GM18517 (cell line): ENCODE results near the gene THSD8.

ENCODE experiments used
- ATAC-seq: cut with Tn5 transposase; IDR thresholded peaks from one replicate; pipeline ENCODE4 v1.9.1; 2021; ENCODE audit warnings: mild to moderate bottlenecking, moderate library complexity; ENCODE audit not compliant: unreplicated experiment

The THSD8 gene

DNA sequence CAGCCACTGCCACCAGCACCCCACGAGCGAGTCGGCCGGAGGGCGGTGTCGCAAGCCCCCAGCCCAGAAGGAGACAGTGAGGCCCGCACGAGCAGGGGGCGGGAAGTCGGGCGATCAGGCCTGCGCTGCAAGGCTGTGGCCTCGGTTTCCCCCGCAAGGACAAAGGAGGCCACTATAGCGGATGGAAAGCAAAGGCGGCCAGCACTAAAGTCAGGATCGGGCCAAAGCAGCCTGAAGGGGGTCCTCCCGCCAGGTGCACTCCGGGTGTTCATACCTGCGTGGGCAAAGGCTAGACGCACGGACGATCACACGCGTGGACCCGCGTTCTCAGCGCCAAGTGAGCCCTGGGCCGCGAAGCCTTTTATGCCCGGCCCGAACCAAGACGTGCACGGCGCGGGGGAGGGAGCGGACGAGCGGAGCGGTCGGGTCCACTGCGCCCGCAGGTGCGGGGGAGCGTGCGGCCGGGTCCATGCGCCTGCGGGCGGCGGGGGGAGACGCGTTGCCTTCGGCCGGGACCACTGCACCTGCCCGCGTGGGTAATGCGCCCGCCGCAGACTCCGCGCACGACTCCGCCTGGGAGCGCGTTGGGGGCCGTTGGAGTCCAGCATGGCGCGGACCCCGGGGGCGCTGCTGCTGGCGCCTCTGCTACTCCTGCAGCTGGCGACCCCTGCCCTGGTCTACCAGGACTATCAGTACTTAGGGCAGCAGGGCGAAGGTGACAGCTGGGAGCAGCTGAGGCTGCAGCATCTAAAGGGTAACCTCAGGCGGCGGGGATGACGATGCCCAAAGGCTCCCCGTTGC is at the start of gene THSD8, which contains the start of gene PRDX2:
Gene THSD8, plus strand, starts transcription at position 604 of the 801 bp plus-strand sequence. Its CDS starts 3 bp downstream, at position 607.
Gene PRDX2, minus strand, starts transcription at position 335 of the 801 bp plus-strand sequence. CDS start 539 bp downstream, outside the sequence.
- ATAC-seq: no peak

DNA sequence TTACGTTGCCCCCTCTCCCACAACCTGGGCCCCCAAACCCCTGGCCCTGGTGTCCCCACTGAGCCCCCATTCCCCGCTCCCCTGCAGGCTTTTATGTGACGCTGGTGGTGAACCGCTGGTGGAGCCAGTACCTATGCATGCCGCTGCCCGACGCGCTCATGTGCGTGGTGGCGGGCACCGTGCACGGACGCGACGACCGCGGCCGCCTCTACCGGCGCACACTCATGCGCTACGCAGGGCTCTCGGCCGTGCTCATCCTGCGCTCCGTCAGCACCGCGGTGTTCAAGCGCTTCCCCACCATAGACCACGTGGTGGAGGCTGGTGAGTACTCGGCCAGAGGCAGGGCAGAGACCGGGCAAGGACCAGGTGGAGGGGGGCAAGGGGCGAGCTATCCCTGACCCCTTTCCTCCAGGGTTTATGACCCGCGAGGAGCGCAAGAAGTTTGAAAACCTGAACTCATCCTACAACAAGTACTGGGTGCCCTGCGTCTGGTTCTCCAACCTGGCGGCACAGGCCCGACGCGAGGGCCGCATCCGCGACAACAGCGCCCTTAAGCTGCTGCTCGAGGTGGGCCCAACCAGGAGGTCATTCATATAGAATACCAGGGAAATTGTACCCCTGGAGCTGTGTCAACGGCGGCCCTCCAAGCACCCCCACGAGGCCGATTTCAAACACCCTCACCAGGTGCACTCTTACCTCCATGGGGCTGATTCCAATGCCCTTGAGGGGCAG is 47.2 kb upstream of the THSD8 start:
- ATAC-seq: no peak

DNA sequence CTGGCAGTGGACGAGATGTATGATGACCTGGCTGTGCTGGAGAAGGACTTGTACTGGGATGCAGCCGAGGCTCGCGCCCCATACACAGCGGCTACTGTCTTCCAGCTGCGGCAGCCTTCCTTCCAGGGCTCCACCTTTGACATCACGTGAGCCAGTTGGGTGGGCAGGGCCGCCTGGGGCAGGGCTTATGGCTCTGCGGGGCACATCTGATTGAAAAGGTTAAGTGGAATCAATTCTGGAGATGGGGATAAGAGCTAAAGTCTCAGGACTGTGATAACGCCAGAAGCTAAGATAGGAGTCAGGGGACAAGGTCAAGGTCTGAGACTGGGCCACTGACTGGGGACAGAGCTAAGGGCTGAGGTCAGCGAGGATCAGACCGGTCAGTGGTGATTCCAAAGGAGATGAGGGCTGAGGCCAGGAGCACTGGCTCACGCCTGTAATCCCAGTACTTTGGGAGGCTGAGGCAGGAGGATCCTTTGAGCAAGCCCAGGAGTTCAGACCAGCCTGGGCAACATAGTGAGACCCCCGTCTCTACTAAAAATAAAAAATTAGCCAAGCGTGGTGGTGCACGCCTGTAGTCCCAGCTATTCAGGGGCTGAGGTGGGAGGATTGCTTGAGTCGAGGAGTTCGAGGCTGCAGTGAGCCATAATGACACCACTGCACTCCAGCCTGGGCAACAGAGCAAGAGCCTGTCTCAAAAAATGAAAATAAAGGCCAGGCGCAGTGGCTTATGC is 45.6 kb upstream of the THSD8 start:
- ATAC-seq: no peak

DNA sequence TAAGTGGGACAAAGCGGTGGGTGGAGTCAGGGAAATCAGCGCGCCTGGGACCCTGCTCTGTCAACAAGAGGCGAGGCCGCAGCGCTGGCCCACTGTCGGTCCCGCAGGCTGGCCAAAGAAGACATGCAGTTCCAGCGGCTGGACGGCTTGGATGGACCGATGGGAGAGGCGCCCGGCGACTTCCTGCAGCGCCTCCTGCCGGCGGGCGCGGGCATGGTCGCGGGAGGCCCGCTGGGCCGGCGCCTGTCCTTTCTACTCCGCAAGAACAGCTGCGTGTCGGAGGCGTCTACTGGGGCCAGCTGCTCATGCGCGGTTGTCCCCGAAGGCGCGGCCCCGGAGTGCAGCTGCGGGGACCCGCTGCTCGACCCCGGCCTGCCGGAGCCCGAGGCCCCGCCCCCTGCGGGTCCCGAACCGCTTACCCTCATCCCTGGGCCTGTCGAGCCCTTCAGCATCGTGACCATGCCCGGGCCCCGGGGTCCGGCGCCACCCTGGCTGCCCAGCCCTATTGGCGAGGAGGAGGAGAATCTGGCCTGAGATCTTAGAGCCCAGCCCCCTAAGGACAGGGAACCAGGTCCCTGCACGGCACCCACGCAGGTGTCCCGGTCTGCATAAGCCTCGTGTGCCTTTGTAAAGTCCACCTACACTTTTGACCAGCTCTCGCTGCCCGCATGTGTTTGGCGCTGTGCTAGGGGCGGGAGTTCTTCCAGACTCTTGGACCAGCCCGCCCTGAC is 44.2 kb upstream of the THSD8 start:
- no peak for ATAC-seq

DNA sequence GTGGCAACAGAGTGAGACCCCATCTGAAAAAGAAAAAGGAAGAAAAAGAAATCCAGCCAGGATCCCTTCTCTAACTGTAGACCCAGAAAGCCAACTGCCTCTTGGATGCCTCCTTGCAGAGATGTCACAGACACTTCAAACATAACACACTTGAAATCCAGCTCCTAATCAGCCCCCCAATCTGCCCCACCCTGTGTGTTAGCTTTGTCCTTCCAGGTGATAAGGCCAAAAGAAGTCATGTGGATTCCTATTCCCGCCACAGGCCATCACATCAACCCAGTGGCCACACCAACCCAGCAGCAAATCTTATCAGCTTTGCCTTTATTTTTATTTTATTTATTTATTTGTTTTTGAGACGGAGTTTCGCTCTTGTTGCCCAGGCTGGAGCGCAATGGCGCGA is 42.2 kb upstream of the THSD8 start:
- ATAC-seq: no peak

DNA sequence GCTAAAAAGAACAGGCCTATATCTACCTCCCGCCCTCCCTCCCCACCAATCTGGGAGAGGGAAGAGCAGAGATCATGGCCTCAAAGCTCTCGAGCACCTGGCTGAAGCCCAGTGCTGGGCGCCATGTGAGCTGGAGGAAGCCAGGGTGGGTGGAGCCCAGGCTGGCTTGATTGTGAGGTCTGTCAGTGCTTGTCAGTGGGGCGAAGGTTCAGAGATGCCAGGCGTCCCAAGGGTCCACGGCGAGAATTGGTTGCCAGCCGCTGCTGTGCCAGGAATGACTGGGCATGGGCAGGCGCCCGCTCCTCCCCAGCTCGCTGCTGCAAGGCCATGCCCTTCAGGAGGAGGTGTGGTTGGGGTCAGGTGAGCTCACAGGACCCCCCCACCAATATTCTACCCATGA is 38.8 kb upstream of the THSD8 start:
- no peak for ATAC-seq

DNA sequence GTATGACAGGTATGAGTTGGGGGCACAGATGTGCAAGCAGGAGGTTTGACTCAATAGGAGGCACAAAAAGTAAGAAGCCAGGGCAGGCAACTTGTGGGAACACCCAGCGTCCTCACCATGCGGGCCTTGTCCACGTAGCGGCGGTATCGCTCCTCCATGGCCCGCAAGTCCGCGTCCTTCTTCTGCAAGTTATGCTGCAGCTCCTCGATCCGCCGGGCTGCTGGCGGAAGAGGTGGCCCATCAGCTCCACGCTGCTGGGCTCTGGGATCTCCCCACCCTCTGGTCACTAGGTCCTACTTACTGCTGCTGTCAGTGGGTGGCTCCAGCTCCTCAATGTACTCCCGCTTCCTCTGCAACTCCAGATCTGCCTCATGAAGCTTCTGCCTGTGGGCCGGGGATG is 37.2 kb upstream of the THSD8 start:
- ATAC-seq: no peak

DNA sequence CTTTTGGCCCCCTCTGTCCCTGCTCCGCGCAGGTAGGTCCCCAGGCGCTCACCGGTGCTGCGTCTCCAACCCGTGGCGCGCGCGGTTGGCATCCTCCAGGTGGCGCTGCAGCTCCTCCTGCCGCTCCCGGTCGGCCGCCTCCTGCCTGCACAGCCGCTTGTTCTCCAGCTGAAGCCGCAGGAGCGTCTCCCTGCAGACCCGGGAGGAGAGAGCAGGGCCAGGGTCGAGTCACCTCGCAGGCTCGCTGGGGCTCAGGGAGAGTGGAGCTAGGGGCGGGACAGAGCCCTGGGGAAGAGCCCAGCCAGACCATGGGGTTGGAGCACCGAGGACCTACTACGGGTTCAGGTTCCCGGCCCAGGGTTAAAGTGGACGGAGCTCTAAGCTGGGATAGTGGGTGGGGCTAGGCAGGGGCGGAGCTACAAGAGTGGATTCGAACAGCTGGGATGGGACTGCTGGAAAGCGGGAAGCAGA is 35.8 kb upstream of the THSD8 start:
- ATAC-seq: no peak

DNA sequence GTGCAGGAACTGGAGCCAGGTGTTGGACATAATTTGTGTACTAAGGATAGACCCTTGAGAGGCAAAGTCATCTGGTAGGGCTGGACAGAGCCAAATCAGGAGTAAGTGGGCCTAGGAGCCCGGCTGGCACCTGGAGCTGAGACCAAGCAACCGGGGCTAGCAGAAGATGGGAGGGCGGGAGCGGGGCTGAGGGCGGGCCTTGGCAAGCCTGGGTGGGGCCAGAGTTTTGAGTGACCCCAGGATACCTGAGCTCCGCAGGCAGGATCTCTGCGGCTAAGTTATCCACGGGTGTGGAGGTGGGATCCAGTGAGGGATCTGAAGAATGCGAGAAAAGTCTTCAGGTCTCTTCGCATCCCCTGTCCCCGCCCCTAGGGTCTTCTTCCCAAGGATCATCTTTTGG is 34.7 kb upstream of the THSD8 start:
- ATAC-seq: no peak

DNA sequence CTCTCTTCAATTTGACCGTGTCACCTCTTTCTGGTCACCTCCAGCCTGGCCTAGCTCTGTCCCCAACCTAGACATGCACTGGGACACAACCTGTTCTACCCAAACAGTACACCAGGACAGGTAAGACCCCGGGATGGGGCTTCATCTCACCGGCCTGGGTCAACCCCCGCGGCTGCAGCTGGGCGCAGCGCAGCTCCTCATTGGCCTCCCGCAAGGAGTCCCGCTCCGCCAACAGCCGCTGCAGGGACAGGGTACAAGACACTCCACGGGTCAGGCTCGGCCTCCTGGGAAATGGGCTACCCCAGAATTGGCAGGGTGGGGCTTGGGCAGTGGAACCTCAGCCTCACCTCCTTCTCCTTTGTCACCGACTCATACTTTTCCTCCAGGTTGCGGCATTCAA is 34.2 kb upstream of the THSD8 start:
- no peak for ATAC-seq

DNA sequence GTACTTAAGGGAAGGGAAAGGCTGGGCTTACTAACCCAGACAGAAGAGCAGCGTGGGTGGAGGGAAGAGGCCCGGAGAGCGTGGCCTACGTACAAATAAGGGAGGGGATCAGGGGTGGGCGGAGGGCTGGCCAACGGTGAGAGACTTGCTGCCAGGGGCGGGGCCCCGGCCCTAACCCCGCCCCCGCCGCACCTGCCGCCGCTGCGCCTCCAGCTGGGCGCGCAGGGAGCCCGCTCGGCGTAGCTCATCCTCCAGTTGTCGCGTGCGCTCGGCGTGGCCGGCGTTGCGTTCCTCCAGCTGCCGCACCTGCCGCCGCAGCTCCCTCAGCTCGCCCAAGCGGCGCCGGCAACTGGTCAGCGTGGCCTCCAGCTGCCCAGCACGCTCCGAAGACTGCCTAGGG is 32.2 kb upstream of the THSD8 start:
- no peak for ATAC-seq

DNA sequence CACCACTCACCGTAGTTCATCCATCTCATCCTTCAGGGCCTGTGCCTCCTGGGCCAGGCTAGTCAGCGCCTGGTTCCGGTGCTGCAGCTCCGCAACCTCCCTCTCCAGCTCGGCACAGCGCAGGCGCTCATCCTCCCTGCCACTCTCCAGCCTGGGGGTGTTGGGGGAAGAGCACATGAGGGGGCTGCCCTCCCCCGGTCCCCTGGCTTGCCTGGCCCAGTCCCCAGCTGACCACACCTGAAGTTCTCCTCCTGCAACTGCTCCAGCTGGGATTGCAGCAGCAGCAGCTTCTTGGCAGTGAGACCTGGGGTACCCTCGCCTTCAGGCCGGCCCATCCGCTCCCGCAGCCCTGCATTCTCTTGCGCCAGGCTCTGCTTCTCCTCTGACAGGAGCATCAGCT is 30.9 kb upstream of the THSD8 start:
- ATAC-seq: no peak

DNA sequence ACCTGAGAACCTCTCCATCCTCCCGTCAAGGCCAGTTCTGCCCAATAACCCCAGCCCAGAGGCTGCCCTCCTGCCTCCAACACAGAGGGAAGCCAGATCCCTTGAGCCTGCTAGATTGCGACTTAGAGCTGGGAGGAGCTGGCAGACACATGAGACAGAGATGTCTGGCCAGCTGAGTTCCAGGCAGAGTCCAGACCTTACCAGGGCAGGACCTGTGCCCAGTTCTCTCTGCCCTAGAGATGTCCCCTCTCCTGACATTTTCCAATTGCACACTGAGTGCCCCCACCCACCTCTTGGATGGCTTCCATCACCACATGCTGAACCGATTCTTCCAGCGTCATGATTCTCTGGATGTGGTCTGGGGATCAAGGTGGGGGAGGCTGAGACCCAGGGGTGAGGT is 29.5 kb upstream of the THSD8 start:
- no peak for ATAC-seq

DNA sequence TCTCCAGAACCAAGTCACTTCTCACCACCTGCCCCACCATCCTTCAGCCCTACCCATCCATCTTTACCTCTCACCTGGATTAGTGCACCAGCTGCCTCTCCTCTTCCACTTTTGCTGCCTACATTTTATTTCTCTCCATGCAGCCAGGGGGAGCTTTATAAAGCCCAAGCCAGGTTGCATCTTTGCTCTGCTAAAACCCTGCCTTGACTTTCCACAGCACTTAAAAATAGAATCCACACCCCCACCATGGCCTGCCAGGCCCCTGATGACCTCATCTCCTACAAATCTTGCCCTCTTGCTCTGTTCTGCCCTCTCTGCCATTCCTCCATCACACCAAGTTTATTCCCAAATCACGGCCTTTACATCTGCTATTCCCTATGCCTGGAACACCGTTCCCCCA is 28.3 kb upstream of the THSD8 start:
- ATAC-seq: no peak

DNA sequence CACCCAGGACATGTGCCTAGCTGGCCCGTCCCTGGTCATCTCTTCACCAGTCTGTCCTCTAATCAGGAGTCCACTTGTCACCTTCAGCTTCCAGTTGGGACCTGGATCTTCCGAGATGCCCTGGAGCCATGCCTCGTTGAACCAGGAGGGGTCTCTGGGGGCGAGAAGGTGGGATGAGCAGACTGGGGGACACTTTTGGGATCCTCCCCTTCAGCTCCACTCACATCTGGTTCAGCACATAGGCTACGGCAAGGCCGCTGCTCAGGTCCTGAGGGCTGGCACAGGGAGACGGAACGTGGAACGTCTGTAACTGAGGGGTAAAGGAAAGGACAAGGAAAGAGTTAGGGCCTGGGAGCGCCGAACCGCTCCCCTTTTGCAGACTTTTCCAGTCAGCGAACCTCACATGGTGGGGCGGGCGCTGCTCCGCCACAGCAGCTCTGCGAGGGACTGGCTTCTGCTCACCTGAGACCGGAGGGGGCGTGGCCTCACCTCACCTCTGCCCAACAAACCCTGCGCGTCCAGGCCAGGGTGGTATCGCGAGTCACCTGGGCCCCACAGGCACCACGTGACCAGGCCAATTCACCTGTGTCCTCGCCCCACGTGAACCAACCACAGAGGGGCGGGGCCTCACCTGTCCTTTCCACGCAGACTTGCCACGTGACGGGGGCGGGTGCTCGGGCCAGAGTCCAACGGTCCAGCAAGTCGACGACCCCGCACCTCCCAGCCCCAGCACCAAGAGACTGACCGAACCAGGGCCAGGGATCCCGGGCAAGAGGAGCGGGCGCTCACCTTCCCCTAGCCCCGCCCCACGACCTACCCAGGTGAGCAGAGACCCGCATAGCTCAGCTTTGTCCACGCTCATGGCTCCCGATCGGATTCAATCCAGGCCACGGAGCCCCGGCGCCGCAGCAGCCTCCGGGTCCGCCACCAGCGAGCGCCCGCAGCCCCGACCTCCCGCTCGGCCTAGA is 27.0 kb upstream of the THSD8 start, which contains the start of gene HOOK2:
Gene HOOK2, minus strand, starts transcription at position 965 of the 968 bp plus-strand sequence. Its CDS starts 103 bp downstream, at position 862.
- no peak for ATAC-seq

DNA sequence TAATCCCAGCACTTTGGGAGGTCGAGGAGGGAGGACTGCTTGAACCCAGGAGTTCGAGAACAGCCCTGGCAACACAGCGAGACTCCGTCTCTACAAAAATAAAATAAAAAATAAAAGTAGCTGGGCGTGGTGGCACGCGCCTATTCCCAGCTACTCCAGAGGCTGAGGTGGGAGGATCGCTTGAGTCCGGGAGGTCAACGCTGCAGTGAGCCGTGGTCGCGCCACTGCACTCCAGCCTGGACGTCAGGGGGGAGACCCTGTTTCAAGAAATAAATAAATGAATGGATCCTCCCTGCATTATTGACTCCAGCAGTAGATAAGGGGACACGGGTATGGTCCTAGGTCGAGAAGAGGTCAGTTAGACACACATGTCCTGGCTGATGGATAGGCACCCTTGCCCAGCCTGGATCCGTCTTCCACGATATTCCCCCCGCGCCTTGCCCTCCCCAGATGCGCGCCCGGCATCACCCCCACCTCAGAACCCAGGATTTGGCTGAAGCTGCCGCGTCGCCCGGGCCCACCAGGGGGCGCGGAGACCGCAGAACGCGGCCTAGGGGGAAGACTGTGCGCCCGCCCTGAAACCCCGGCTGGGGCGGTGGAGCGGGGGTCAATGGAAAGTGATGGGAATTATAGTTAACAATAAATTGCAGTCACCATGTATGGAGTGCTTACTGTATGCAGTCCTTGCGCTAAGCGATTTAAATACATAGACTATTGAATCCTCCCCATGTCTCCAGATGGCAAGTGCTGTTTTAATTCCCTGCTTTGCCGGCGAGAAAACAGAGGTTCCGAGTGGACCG is 24.5 kb upstream of the THSD8 start:
- ATAC-seq: no peak

DNA sequence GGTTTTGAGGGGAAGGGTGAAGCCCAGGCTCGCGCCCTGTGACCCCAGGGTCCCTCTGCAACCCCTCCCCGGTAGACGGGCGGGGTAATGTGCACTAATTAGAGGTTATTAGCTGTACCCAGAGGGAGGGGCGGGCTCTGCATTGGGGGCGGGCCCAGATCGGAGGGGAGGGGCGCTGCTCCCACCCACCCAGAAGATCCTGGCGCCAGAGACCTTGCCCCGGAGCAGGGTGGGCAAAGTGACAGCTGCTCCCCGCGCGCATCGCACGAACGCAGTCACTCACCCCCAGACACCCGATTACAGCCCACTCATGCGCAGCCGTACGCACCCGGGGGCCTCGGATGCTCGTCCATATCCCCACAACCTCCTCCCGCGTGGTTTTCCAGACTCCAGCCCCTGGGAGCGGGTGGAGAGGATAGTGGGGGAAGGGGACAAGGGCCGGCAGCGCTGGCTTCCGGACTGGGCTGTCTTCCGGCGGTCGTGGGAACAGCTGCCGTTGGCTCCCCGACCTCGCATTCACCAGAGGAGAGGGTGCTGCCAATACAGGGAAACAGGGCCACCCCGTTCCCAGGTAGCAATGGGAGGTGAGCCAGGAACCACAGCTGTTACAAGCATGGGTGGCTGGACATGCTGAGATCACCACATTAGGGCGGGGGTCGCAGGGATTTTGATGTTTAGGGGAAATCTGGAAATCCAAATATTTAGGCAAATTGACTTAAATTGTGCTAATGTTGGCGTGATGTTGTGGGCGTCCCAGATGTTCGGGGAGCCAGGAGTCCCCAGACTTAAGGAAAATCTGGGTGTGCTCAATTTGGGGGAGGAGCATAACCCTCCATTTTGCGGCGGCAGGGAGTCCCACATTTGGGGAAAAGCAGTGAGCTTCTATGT is 23.6 kb upstream of the THSD8 start:
- ATAC-seq: no peak

DNA sequence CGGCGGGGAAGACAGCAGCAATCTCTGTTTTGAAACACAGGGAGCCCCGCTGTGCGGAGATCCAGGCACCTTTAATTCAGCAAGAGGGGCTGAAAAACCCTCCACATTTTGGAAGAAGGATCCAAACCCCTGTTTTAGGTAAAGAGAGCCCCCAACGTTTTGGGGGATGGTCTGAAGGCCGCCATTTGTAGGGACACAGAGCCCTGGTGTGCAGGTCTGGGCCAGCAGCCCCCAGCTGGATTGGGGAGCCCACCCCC is 23.0 kb upstream of the THSD8 start:
- no peak for ATAC-seq
